ENCODE data around the gene MUC12. TPM values are rescaled to one million over a fixed set of nuclear protein-coding genes. Genes with fewer than 3 reads are reported as not detected.

MUC12 gene, protein sequence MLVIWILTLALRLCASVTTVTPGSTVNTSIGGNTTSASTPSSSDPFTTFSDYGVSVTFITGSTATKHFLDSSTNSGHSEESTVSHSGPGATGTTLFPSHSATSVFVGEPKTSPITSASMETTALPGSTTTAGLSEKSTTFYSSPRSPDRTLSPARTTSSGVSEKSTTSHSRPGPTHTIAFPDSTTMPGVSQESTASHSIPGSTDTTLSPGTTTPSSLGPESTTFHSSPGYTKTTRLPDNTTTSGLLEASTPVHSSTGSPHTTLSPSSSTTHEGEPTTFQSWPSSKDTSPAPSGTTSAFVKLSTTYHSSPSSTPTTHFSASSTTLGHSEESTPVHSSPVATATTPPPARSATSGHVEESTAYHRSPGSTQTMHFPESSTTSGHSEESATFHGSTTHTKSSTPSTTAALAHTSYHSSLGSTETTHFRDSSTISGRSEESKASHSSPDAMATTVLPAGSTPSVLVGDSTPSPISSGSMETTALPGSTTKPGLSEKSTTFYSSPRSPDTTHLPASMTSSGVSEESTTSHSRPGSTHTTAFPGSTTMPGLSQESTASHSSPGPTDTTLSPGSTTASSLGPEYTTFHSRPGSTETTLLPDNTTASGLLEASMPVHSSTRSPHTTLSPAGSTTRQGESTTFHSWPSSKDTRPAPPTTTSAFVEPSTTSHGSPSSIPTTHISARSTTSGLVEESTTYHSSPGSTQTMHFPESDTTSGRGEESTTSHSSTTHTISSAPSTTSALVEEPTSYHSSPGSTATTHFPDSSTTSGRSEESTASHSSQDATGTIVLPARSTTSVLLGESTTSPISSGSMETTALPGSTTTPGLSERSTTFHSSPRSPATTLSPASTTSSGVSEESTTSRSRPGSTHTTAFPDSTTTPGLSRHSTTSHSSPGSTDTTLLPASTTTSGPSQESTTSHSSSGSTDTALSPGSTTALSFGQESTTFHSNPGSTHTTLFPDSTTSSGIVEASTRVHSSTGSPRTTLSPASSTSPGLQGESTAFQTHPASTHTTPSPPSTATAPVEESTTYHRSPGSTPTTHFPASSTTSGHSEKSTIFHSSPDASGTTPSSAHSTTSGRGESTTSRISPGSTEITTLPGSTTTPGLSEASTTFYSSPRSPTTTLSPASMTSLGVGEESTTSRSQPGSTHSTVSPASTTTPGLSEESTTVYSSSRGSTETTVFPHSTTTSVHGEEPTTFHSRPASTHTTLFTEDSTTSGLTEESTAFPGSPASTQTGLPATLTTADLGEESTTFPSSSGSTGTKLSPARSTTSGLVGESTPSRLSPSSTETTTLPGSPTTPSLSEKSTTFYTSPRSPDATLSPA (N-terminal part only)
- 15.1 to 20.6 TPM (median 20.0 TPM) in 5 replicates for total RNA-seq (2022; extraction: Qiagen RNA extraction)

DNA sequence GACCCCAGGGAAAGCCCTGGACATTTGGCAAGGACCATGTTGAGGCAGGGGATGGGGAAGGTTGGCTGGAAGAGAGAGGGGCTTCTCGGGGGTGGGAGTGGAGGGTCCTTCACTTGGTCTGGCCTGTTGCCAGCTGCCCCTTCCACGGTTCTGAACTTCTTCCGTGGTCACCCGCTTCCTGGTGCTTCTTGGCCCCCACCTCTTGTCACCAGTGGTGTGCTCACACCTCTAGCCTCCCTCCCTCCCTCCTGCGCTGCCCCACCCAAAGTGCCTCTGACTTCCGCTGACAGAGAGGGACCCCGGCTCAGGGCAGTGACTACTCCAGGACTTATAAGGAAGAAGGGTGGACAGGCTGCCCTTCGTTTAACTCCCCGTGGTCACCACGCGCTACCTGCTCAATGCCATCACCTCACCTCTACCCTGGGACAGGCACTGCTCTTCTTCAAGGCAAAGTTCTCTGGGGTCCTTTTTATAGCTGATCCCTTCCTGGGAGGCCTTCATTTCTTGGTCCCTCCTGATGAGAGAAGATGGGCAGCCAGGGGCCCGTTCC lies at the start of gene MUC12:
Gene MUC12, plus strand, starts transcription at position 500 of the 550 bp plus-strand sequence. CDS start 58 bp downstream, outside the sequence.

DNA sequence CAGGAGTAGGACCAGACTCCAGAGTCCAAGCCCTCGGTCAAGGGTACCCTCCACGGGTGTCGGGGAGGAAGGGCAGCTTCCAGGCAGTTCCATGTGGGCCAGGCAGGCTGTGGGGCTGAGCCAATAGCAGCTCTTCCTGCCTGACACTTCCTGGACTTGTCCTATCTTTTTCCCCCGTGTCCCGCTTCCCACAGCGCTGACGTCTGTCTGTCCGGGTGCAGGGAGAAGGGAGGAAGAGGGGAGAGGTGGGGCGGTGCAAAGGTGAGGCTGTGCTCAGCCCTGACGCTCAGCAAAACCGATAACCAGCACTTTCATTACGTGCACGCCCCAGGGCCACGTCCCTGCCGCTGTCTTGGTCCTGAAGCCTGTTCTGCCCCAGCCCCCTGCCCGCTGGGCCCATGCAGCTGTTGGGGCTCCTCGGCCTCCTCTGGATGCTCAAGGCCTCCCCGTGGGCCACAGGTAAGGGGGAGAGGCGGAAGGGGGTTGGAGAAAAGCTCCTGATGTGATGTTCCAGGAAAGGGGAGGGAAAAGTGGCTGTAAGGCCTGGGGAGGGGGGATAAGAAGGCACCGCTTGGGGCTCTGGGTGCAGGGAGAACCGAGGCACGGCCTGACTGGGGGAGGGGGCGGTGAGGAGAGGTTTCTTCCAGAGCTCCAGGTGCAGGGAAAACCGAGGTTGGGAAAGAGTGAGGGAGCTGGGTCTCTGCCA lies 20.0 kb upstream of the MUC12 start, which contains the start of gene MUC3A:
Gene MUC3A, plus strand, starts transcription at position 308 of the 706 bp plus-strand sequence. Its CDS starts 91 bp downstream, at position 399.

Other genes with a start within 250 kb of the MUC12 start
- gene EPO, start 249.1 kb upstream of the MUC12 start, total RNA-seq (2022; extraction: Qiagen RNA extraction): not detected in 5 replicates
- not detected in 5 replicates for gene ZAN, start 236.0 kb upstream of the MUC12 start, total RNA-seq (2022; extraction: Qiagen RNA extraction)
- gene EPHB4, start 142.0 kb upstream of the MUC12 start, total RNA-seq (2022; extraction: Qiagen RNA extraction): 39.2 to 47.9 TPM (median 46.5 TPM) in 5 replicates
- gene SLC12A9, start 116.9 kb upstream of the MUC12 start, total RNA-seq (2022; extraction: Qiagen RNA extraction): 11.7 to 18.4 TPM (median 16.6 TPM) in 5 replicates
- 44.2 to 63.5 TPM (median 57.8 TPM) in 5 replicates for gene TRIP6, start 102.2 kb upstream of the MUC12 start, total RNA-seq (2022; extraction: Qiagen RNA extraction)
- gene SRRT, start 94.5 kb upstream of the MUC12 start, total RNA-seq (2022; extraction: Qiagen RNA extraction): 125 to 149 TPM (median 146 TPM) in 5 replicates
- 3.7 to 7.5 TPM (median 5.2 TPM) in 5 replicates for gene UFSP1, start 79.8 kb upstream of the MUC12 start, total RNA-seq (2022; extraction: Qiagen RNA extraction)
- 2.1 to 2.7 TPM (median 2.5 TPM) in 5 replicates for gene ACHE, start 73.7 kb upstream of the MUC12 start, total RNA-seq (2022; extraction: Qiagen RNA extraction)
- gene MUC3A, start 20.0 kb upstream of the MUC12 start, total RNA-seq (2022; extraction: Qiagen RNA extraction): 14.0 to 19.4 TPM (median 17.8 TPM) in 5 replicates
- gene MUC17, start 50.5 kb downstream of the MUC12 start, total RNA-seq (2022; extraction: Qiagen RNA extraction): 0.02 to 0.14 TPM (median 0.02 TPM) in 5 replicates
- 10.5 to 14.9 TPM (median 12.8 TPM) in 5 replicates for gene TRIM56, start 115.9 kb downstream of the MUC12 start, total RNA-seq (2022; extraction: Qiagen RNA extraction)
- 1,104 to 1,398 TPM (median 1,160 TPM) in 5 replicates for gene SERPINE1, start 157.5 kb downstream of the MUC12 start, total RNA-seq (2022; extraction: Qiagen RNA extraction)
- gene AP1S1, start 184.9 kb downstream of the MUC12 start, total RNA-seq (2022; extraction: Qiagen RNA extraction): 143 to 158 TPM (median 150 TPM) in 5 replicates
- gene VGF, start 196.0 kb downstream of the MUC12 start, total RNA-seq (2022; extraction: Qiagen RNA extraction): 10.5 to 26.2 TPM (median 16.4 TPM) in 5 replicates
- 0.10 to 0.17 TPM (median 0.14 TPM) in 5 replicates for gene NAT16, start 210.7 kb downstream of the MUC12 start, total RNA-seq (2022; extraction: Qiagen RNA extraction)
- not detected in 5 replicates for gene MOGAT3, start 231.5 kb downstream of the MUC12 start, total RNA-seq (2022; extraction: Qiagen RNA extraction)
- gene PLOD3, start 248.0 kb downstream of the MUC12 start, total RNA-seq (2022; extraction: Qiagen RNA extraction): 68.9 to 85.9 TPM (median 81.7 TPM) in 5 replicates
- 78.6 to 107 TPM (median 95.2 TPM) in 5 replicates for gene ZNHIT1, start 248.6 kb downstream of the MUC12 start, total RNA-seq (2022; extraction: Qiagen RNA extraction)